HG03135 (cell line): ENCODE data around the gene TLR7.

ENCODE experiments used
- ATAC-seq: cut with Tn5 transposase; IDR thresholded peaks from one replicate; pipeline ENCODE4 v1.9.1; 2021; ENCODE audit warnings: mild to moderate bottlenecking, moderate library complexity; ENCODE audit not compliant: unreplicated experiment

The TLR7 gene

GRCh38 chrX:12922599-12922919, 55.7 kb downstream of the TLR7 start:
- ATAC-seq = no peak

GRCh38 chrX:12929701-12930100, 62.8 kb downstream of the TLR7 start:
- no peak for ATAC-seq

- no peak for ATAC-seq
Observed at GRCh38 chrX:12930150-12930549, 63.3 kb downstream of the TLR7 start.

DNA sequence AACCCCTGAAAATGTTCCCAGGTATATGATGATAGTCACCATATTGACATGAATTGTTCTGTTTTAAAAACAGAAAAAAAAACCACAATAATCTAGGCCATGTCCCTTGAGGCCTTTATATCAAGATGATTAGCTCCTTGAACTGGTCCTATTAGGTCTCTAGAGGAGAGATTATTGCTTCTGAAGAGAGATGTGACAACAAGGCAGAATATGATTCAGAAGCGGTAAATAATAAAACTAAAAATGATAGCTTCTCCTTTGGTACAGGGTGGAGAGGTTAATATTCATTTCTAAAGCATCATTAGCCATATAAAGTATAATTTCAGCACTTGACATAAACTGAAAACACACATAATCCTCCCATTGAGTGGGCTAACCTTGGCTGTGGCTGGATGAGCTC, 65.4 kb downstream of the TLR7 start:
- ATAC-seq = no peak

DNA sequence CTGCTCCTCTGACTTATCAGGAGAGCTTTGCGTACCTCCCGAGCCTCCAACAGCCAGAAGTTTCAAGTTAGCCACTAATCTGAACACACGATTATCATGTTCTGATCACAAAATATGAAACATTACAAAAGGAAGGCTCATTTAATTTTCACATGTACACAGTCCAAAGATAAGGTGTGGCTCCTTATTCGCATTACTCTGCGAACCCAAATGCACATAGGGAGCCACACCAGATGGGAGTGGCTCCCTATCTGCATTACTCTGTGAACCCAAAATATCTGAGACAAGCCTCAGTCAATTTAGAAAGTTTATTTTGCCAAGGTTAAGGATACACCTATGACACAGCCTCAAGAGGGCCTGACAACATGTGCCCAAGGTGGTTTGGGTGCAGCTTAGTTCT, 68.0 kb downstream of the TLR7 start:
- ATAC-seq = no peak

- ATAC-seq = no peak
Observed at GRCh38 chrX:12936947-12937346, 70.1 kb downstream of the TLR7 start.
